GM10248 (cell line): ENCODE measurements around the gene CDX1.
A peak's percentile ranks its signal among the peaks of the same experiment; 100 is the strongest.

Experiments used
- CTCF ChIA-PET: fragments of 300-600 bp; sonication (Branson Sonifier 250); formaldehyde crosslinking; extraction: SDS; loops from one replicate; lab custom pipeline; 2021; ENCODE audit warnings: antibody characterized with exemption; lab: Yijun Ruan, JAX
- POLR2A ChIA-PET: fragments of 350-650 bp; sonication (Branson Sonifier 250); formaldehyde crosslinking; extraction: SDS; loops from one replicate; lab custom pipeline; 2020; ENCODE audit warnings: antibody characterized with exemption; lab: Yijun Ruan, JAX
- DNase-seq: peaks from one replicate; pipeline ENCODE4 v3.0.0; 2012; ENCODE audit errors: extremely low spot score
- TF ChIP-seq, protein P1 (sequence below): IDR thresholded peaks from 2 replicates; pipeline ENCODE4 v1.5.1; 2012; ENCODE audit warnings: mild to moderate bottlenecking, low read depth; ENCODE audit errors: extremely low read depth, missing control alignments, control extremely low read depth

Gene CDX1

DNA sequence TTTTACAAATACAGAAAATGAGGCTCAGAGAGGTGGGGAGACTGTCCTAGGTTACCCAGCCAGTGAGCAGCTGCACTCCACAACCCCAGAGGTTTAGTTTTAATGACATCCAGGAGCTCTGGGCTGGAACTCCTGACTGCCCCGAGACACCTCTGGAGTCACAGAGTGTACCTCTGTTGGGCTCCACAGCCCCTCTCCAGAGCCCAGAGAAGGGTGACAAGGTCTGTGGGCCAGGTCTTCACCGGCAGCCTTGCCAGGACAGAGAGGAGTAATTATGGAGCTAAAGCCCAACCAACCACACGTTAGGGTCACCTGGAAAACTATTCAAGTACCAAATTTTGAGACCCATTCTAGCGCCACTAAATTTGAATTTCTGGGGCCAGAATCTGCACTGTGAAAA lies 11.1 kb downstream of the CDX1 start:
- TF ChIP-seq, protein P1, sequence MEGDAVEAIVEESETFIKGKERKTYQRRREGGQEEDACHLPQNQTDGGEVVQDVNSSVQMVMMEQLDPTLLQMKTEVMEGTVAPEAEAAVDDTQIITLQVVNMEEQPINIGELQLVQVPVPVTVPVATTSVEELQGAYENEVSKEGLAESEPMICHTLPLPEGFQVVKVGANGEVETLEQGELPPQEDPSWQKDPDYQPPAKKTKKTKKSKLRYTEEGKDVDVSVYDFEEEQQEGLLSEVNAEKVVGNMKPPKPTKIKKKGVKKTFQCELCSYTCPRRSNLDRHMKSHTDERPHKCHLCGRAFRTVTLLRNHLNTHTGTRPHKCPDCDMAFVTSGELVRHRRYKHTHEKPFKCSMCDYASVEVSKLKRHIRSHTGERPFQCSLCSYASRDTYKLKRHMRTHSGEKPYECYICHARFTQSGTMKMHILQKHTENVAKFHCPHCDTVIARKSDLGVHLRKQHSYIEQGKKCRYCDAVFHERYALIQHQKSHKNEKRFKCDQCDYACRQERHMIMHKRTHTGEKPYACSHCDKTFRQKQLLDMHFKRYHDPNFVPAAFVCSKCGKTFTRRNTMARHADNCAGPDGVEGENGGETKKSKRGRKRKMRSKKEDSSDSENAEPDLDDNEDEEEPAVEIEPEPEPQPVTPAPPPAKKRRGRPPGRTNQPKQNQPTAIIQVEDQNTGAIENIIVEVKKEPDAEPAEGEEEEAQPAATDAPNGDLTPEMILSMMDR, result no peak
- ChIA-PET POLR2A (no interaction called here), CTCF (interaction anchor here (1.0 to 2.3 kb wide), 3 partner anchors 12 to 18 kb away, joined by 3 to 10 read pairs (median 4); partner anchors contain the start of gene CDX1)

DNA sequence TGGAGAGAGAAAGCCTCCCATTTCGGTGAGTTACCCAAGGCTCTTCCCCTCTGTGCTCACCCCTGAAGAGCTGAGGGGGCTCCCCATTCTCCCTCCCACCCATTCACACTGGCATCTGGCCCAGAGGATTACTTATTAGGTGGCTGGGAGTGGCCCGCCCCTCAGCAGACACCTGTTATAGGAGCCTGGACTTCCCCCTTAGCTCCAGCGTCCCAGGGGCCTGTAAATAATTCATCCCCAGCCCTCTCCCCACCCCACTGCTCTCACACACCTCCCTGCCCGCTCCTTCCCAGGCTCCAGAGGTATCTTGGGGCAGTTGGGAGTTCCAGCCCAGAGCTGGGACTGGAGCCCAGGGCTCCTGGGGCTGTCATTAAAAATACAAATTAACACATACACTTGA lies 11.7 kb downstream of the CDX1 start:
- POLR2A ChIA-PET, result no interaction called here
- TF ChIP-seq, protein P1, result no peak
- CTCF ChIA-PET, result interaction anchor here (1.0 to 2.3 kb wide), 3 partner anchors 13 to 17 kb away, joined by 3 to 10 read pairs (median 4); partner anchors contain the start of gene CDX1
- DNase-seq, result peak; percentile 50

More for the DNA sequence above, 11.1 kb downstream of the CDX1 start:
- DNase-seq, result no peak

DNA sequence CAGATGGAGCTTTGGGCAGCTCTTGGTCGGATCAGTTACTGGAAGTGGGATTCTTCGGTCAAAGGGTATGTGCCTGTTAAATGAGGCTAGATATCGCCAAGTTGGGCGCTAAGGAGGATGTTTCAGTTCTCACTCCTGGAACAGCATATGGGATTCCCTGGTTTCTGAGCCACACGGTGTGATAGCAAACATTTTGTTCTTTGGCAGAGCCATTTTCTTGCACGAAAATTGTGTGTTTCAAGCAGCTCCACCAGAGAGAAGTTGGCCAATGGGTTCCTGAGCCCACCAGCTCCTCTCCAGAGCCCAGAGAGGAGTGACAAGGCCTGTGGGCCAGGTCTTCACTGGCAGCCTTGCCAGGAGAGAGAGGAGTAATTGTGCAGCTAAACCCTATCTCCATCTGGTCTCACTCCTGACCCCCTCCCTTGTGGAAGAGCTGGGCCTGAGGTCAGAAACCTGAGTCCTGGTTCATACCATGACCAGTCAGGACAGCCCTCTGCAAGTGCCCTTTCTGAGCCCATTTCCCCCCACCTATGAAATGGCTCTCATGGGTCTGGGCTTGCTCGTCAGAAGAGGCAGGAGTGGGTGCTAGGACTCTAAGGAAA lies 12.5 kb downstream of the CDX1 start:
- ChIA-PET POLR2A (no interaction called here), CTCF (interaction anchor here (1.6 to 2.3 kb wide), 2 partner anchors 14 to 16 kb away, joined by 3 to 10 read pairs; partner anchors contain the start of gene CDX1)
- TF ChIP-seq, protein P1, result no peak
- DNase-seq, result no peak

DNA sequence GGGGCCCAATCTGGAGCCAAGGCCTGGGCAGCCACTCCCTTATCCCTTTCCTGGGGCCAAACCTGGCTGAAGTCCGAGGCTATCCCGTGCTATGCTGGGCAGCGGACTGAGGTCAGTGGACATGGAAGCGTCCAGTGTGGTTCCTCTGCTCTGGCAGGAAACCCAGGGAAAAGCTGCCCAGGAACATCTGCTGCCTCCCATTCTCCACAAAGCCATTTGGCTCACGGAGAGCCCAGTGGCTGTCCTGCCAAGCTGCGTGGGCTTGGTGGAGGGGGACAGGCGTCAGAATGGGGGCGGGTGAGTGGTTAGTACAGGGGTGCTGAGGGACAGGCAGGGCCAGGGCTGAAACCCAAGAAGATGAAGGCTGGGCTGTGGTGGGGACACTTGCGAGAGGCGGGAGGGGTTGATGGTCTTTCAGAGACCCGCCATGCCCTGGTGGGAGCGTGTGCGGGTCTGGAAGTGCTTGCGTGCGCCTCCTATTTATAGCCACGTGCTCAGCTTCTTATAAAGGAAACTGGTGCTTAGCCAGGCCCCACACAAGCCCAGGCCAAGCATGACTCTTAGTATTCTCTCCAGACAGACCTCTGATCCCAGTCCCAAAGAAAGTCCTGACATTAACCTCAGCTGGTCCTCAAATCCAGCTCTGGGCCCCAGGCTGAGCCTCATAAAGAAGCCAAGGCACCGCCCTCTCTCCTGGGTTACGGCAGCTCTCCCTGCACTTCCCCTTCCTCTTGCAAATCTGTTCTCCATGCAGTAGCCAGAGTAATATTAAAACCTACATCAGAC lies 13.9 kb downstream of the CDX1 start:
- TF ChIP-seq, protein P1, result no peak
- POLR2A ChIA-PET, result no interaction called here
- CTCF ChIA-PET, result interaction anchor here (0.9 kb wide), 1 partner anchor 15 kb away, joined by 3 read pairs; no protein-coding TSS in a partner anchor
- no peak for DNase-seq

GRCh38 chr5:150181027-150181426 lies 14.4 kb downstream of the CDX1 start:
- no peak for DNase-seq
- ChIA-PET CTCF (interaction anchor here (0.9 to 1.6 kb wide), 2 partner anchors 15 to 50 kb away, joined by 3 to 5 read pairs; no protein-coding TSS in a partner anchor), POLR2A (no interaction called here)
- TF ChIP-seq, protein P1, result no peak

DNA sequence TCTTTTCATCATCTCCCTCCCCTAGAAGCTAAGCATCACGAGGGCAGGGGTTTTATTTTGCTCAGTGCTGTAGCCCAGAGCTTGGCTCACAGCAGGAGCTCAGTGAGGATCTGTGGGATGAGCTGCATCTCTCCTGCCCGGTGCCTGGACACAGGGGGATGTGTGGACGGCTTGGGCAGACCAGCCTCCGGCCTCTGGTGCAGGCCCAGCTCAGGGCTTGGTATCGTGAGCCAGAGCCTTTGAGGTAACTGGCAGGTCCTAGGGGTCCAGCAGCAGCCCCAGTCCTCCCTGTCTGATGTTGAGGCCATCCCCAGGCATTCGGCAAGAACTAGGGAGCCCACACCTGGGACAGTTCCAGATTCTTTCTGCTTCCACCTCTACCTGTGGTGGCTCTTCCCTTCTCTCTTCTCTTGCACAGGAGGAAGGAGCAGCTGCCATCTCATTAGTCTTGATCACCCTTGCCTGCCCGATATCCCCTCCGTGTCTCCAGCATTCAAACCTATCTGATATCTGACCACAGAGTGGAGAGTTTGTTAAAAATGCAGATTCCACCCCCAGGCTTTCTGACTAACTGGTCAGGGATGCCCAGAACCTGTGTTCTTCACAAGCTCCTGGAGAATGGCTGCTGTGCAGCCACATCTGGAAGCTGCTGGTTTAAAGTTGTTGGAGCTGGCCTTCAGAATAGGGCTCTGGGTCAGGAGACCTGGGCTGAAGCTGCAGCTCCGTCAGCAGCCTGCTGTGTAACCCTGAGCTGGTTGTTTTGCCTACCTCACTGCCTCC lies 15.4 kb downstream of the CDX1 start:
- DNase-seq, result no peak
- CTCF ChIA-PET, result interaction anchor here (0.8 to 1.9 kb wide), 3 partner anchors 13 to 52 kb away, joined by 3 to 5 read pairs (median 5); no protein-coding TSS in a partner anchor
- TF ChIP-seq, protein P1, result no peak
- POLR2A ChIA-PET, result no interaction called here
